ENCODE measurements around the gene PBXIP1.
A peak's percentile ranks its signal among the peaks of the same experiment; 100 is the strongest.

Gene PBXIP1

GRCh38 chr1:154971341-154971998 is 15.6 kb upstream of the PBXIP1 start:
- no peak for DNase-seq

- peak; percentile 69 for DNase-seq
Observed at GRCh38 chr1:154970631-154971340, 14.9 kb upstream of the PBXIP1 start, which contains the start of gene SHC1. Gene SHC1, minus strand, starts transcription at chr1:154970747. Its CDS starts 221 bp downstream, at chr1:154970526.

- DNase-seq = no peak
Observed at GRCh38 chr1:154969860-154970452, 14.1 kb upstream of the PBXIP1 start.

- no peak for DNase-seq
Observed at GRCh38 chr1:154969246-154969645, 13.3 kb upstream of the PBXIP1 start.

GRCh38 chr1:154968731-154969130 is 12.8 kb upstream of the PBXIP1 start:
- no peak for DNase-seq

- DNase-seq = no peak
Observed at GRCh38 chr1:154967331-154967950, 11.5 kb upstream of the PBXIP1 start.

GRCh38 chr1:154966111-154966510 is 10.2 kb upstream of the PBXIP1 start:
- DNase-seq = no peak

- DNase-seq = no peak
Observed at GRCh38 chr1:154964359-154964758, 8.5 kb upstream of the PBXIP1 start.

- no peak for DNase-seq
Observed at GRCh38 chr1:154963643-154964042, 7.7 kb upstream of the PBXIP1 start.

- DNase-seq = no peak
Observed at GRCh38 chr1:154962795-154963330, 7.0 kb upstream of the PBXIP1 start.

- no peak for DNase-seq
Observed at GRCh38 chr1:154962156-154962749, 6.4 kb upstream of the PBXIP1 start.

- DNase-seq = peak; percentile 53
Observed at GRCh38 chr1:154961207-154962155, 5.6 kb upstream of the PBXIP1 start, which contains the start of gene PYGO2. Gene PYGO2, minus strand, starts transcription at chr1:154961782. Its CDS starts 206 bp downstream, at chr1:154961576.

- no peak for DNase-seq
Observed at GRCh38 chr1:154960446-154961136, 4.7 kb upstream of the PBXIP1 start.

- no peak for DNase-seq
Observed at GRCh38 chr1:154959426-154959780, 3.5 kb upstream of the PBXIP1 start.

- DNase-seq = no peak
Observed at GRCh38 chr1:154958681-154959425, 3.0 kb upstream of the PBXIP1 start.

GRCh38 chr1:154958036-154958435 is 2.1 kb upstream of the PBXIP1 start:
- DNase-seq = no peak

- DNase-seq = no peak
Observed at GRCh38 chr1:154957091-154957657, 1.3 kb upstream of the PBXIP1 start.

GRCh38 chr1:154956544-154956941 is 644 bp upstream of the PBXIP1 start:
- no peak for DNase-seq

GRCh38 chr1:154955039-154955717 is 721 bp downstream of the PBXIP1 start:
- no peak for DNase-seq
